Glutamatergic neuron (in vitro differentiated cells): ENCODE data around the gene UBE2D2. TPM values are rescaled to one million over a fixed set of nuclear protein-coding genes. Genes with fewer than 3 reads are reported as not detected.

Experiments used
- DNase-seq: peaks from one replicate; pipeline ENCODE4 v3.0.0; 2022
- H3K27ac Mint-ChIP-seq: one replicate; pipeline ENCODE4 v1.8.0; 2020; ENCODE audit warnings: mild to moderate bottlenecking, mixed read lengths, inconsistent platforms; ENCODE audit not compliant: unreplicated experiment
- H3K27me3 Mint-ChIP-seq: one replicate; pipeline ENCODE4 v1.8.0; 2020; ENCODE audit warnings: mild to moderate bottlenecking, moderate library complexity, mixed read lengths, inconsistent platforms; ENCODE audit not compliant: unreplicated experiment
- H3K36me3 Mint-ChIP-seq: one replicate; pipeline ENCODE4 v1.8.0; 2020; ENCODE audit warnings: mild to moderate bottlenecking, mixed read lengths, inconsistent platforms; ENCODE audit not compliant: unreplicated experiment
- H3K4me1 Mint-ChIP-seq: one replicate; pipeline ENCODE4 v1.8.0; 2020; ENCODE audit warnings: mild to moderate bottlenecking, low read depth, mixed read lengths, inconsistent platforms; ENCODE audit not compliant: unreplicated experiment
- H3K4me3 Mint-ChIP-seq: one replicate; pipeline ENCODE4 v1.8.0; 2020; ENCODE audit warnings: mild to moderate bottlenecking, mixed read lengths, inconsistent platforms; ENCODE audit not compliant: unreplicated experiment
- H3K9me3 Mint-ChIP-seq: one replicate; pipeline ENCODE4 v1.8.0; 2020; ENCODE audit warnings: mild to moderate bottlenecking, moderate library complexity, mixed read lengths, inconsistent platforms; ENCODE audit not compliant: unreplicated experiment
- total RNA-seq: library from RNA; stranded (reverse); fragmentation: NEBNext Ultra II Directional; extraction: Animal tissue kit (Norgen Biotek cat#: 25700); gene quantifications from one replicate; pipeline ENCODE4 v1.2.1, GENCODE V29; 2021; ENCODE audit not compliant: unreplicated experiment
- TF ChIP-seq, protein P1 (sequence below): fragments of 200-600 bp; sonication (generic); IDR thresholded peaks from one replicate; pipeline ENCODE4 v1.5.0; 2021; ENCODE audit not compliant: partially characterized antibody, unreplicated experiment

Gene UBE2D2
- total RNA-seq, 1 donor from 2014 or later, result 188 TPM

- Mint-ChIP-seq H3K4me1 (peaks cover 33% of the 10 kb centered on the region), H3K4me3 (peak overlapping the region; percentile 84), H3K36me3 (no peaks in the 10 kb centered on the region), H3K9me3 (peaks cover 14% of the 10 kb centered on the region), H3K27ac (peak overlapping the region; percentile 49), H3K27me3 (peaks cover 21% of the 10 kb centered on the region)
- peak; percentile 58 for DNase-seq
- TF ChIP-seq, protein P1, sequence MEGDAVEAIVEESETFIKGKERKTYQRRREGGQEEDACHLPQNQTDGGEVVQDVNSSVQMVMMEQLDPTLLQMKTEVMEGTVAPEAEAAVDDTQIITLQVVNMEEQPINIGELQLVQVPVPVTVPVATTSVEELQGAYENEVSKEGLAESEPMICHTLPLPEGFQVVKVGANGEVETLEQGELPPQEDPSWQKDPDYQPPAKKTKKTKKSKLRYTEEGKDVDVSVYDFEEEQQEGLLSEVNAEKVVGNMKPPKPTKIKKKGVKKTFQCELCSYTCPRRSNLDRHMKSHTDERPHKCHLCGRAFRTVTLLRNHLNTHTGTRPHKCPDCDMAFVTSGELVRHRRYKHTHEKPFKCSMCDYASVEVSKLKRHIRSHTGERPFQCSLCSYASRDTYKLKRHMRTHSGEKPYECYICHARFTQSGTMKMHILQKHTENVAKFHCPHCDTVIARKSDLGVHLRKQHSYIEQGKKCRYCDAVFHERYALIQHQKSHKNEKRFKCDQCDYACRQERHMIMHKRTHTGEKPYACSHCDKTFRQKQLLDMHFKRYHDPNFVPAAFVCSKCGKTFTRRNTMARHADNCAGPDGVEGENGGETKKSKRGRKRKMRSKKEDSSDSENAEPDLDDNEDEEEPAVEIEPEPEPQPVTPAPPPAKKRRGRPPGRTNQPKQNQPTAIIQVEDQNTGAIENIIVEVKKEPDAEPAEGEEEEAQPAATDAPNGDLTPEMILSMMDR, result no peak
Observed at GRCh38 chr5:139651853-139652787, 91.0 kb downstream of the UBE2D2 start.

DNA sequence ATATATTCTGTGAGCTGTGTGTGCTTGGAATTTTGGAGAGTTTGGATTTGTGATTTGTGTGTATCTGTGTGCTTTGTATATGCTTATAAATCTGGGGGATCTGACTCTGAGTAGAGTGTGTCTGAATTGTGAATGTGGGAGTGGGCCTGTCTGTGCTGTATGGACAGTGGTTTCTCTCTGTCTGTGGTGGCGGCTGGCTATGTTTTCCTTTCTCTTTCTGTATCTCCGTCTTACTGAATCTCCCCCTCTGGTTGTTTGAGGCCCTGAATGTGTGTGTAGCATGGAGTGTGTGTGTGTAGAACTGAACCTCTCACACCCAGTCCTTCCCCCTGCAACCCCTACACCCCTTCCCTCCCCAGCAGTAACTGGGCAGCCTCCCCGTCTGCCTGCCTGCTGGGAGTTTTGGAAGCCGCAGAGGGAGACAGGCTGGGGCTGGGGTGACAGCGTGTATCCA, 91.7 kb downstream of the UBE2D2 start:
- peaks cover 18% of the 10 kb centered on the region for H3K27me3 Mint-ChIP-seq
- peaks cover 16% of the 10 kb centered on the region for H3K9me3 Mint-ChIP-seq
- peak overlapping the region; percentile 84 for H3K4me3 Mint-ChIP-seq
- DNase-seq, result no peak
- no peaks in the 10 kb centered on the region for H3K36me3 Mint-ChIP-seq
- H3K27ac Mint-ChIP-seq, result peak overlapping the region; percentile 49
- peaks cover 36% of the 10 kb centered on the region for H3K4me1 Mint-ChIP-seq
- TF ChIP-seq, protein P1, result no peak

- TF ChIP-seq, protein P1, result no peak
- no peak for DNase-seq
- H3K27me3 Mint-ChIP-seq, result peaks cover 17% of the 10 kb centered on the region
- no peak overlapping the region for H3K27ac Mint-ChIP-seq
- H3K9me3 Mint-ChIP-seq, result peaks cover 16% of the 10 kb centered on the region
- H3K4me3 Mint-ChIP-seq, result peak overlapping the region; percentile 84
- H3K36me3 Mint-ChIP-seq, result no peaks in the 10 kb centered on the region
- H3K4me1 Mint-ChIP-seq, result peaks cover 41% of the 10 kb centered on the region
Observed at GRCh38 chr5:139653616-139654015, 92.5 kb downstream of the UBE2D2 start.

DNA sequence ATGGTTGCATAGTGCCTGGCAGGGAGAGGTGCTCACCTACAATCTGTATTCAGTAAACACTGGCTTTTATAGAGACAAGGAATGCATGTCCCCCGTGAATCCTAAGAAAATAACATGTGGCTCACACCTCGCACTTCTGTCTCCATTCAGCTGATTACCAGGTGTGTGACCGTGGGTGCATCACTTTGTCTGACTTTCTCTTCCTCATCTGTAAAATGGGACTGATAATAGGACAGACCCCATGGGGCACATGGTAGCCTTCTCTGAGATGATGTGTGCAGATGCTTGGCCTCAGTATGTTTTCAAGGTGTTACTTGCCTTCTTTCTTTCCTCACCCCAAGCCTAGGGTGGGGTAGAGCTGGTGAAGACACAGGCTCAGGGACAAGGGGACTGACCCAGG, 93.3 kb downstream of the UBE2D2 start:
- peaks cover 46% of the 10 kb centered on the region for H3K4me1 Mint-ChIP-seq
- H3K27ac Mint-ChIP-seq, result no peak overlapping the region
- TF ChIP-seq, protein P1, result no peak
- H3K27me3 Mint-ChIP-seq, result peaks cover 19% of the 10 kb centered on the region
- H3K9me3 Mint-ChIP-seq, result peaks cover 19% of the 10 kb centered on the region
- peak overlapping the region; percentile 70 for H3K4me3 Mint-ChIP-seq
- no peaks in the 10 kb centered on the region for H3K36me3 Mint-ChIP-seq
- no peak for DNase-seq
